Right cardiac atrium (tissue), 5 donors: Measurements from ENCODE around the gene C6orf62. TPM values are rescaled to one million over a fixed set of nuclear protein-coding genes. Genes with fewer than 3 reads are reported as not detected.
"Not testable (repeated sequence)": the region's sequence is repeated elsewhere in the genome, so short reads cannot be mapped to it uniquely, and the experiment has no call there.

Experiments
- ATAC-seq, 2 donors: fragments of 200-7000 bp; cut with Tn5 transposase; one replicate each; pipeline versions ENCODE4 v1.8.0 to v1.9.1; 2020; ENCODE audit warnings: moderate library complexity in 2 of 2, mild to moderate bottlenecking in 1 of 2
- DNase-seq, 3 donors: peaks; one replicate each; pipeline ENCODE4 v3.0.0-alpha.2; 2020
- H3K27ac ChIP-seq: one replicate; pipeline ENCODE4 v1.5.1; 2013; ENCODE audit warnings: mild to moderate bottlenecking, low read length, control low read depth, moderate library complexity
- H3K27me3 ChIP-seq: one replicate; pipeline ENCODE4 v1.6.1; 2013; ENCODE audit not compliant: control insufficient read depth, insufficient read depth
- H3K4me1 ChIP-seq: one replicate; pipeline ENCODE4 v1.6.1; 2013; ENCODE audit warnings: low read length; ENCODE audit not compliant: control insufficient read depth, insufficient read depth
- H3K4me3 ChIP-seq: one replicate; pipeline ENCODE4 v1.5.1; 2013; ENCODE audit warnings: low read length, control low read depth
- H3K9me3 ChIP-seq: one replicate; pipeline ENCODE4 v1.6.1; 2013; ENCODE audit warnings: low read length; ENCODE audit not compliant: control insufficient read depth
- WGBS: extraction: QIAGEN DNeasy Blood & Tissue Kit; methylation state at CpG from one replicate; pipeline ENCODE4 v1.1.7; 2013; 5-methylcytosine and 5-hydroxymethylcytosine counted together
- intact Hi-C, 4 donors: fragments of 100-400 bp; cut with DNase I; formaldehyde crosslinking; loops; one replicate each; pipeline versions ENCODE4 v1.11.0 to v1.14.0; 2022 to 2023
- long read RNA-seq, 4 donors: library from polyadenylated mRNA; unstranded; transcript quantifications; one replicate each; pipeline ENCODE4 v2.0.0, GENCODE V29; 2020 to 2021
- polyA plus RNA-seq: library from polyadenylated mRNA; stranded (reverse); fragments of 200-250 nt; gene quantifications from one replicate; pipeline ENCODE4 v1.2.3, GENCODE V29; 2013
- total RNA-seq, 4 donors: library from RNA; stranded (reverse); fragmentation: NEBNext Ultra II Directional; extraction: Animal tissue kit (Norgen Biotek cat#: 25700); gene quantifications; one replicate each; pipeline ENCODE4 v1.2.1, GENCODE V29; 2021
- donor health status: healthy with polysubstance abuse.
- donor health status: DM: no; HTN: yes; CAD: no.
- donor health status: DM: no; HTN: no; CAD: no.
- donor health status: DM: no; HTN: yes; CAD: no; lungs with severe emphysema.
- donor health status: DM: yes; HTN: yes; CAD: no.

Gene C6orf62
- total RNA-seq (10 to 100 TPM; 52.2 to 66.5 (median 56.4) TPM), polyA plus RNA-seq (31.9 TPM)
- long read RNA-seq, donor 1, full-length matches to known transcripts, result 7 of 8 reads
- long read RNA-seq, donor 1, partial matches to known transcripts, result 1 of 8 reads
- long read RNA-seq, donor 1, other reads (novel, unspliced or antisense), result 0 of 8 reads
- long read RNA-seq, donor 2, result 0 reads
- long read RNA-seq, donor 3, full-length matches to known transcripts, result 83 of 101 reads
- long read RNA-seq, donor 3, partial matches to known transcripts, result 7 of 101 reads
- long read RNA-seq, donor 3, other reads (novel, unspliced or antisense), result 11 of 101 reads
- long read RNA-seq, donor 4, full-length matches to known transcripts, result 2 of 3 reads
- long read RNA-seq, donor 4, partial matches to known transcripts, result 0 of 3 reads
- long read RNA-seq, donor 4, other reads (novel, unspliced or antisense), result 1 of 3 reads

- WGBS, result under 1% methylated on average over 25 of the region's 25 CpGs
Observed at GRCh38 chr6:24719125-24719971, at the start of gene C6orf62. Gene C6orf62, minus strand, starts transcription at chr6:24719154. Its CDS starts 486 bp downstream, at chr6:24718668.

GRCh38 chr6:24768361-24768760 lies 49.4 kb upstream of the C6orf62 start:
- no peaks in the 10 kb centered on the region for H3K4me1 ChIP-seq
- intact Hi-C loops, result loop anchor here in 2 of 4 donors (5.0 kb wide), 2 partner anchors 186 to 191 kb away; no protein-coding TSS in a partner anchor
- no peak overlapping the region for H3K27ac ChIP-seq
- H3K9me3 ChIP-seq, result no peaks in the 10 kb centered on the region
- H3K4me3 ChIP-seq, result no peak overlapping the region
- no peak for ATAC-seq
- no peaks in the 10 kb centered on the region for H3K27me3 ChIP-seq
- 94% methylated on average over 5 of the region's 5 CpGs for WGBS
- DNase-seq, result no peak

More at GRCh38 chr6:24719125-24719971, at the start of gene C6orf62:
- DNase-seq (peak; percentile 33 to 69 (median 59)), ATAC-seq (no peak)
- Histone ChIP-seq H3K27ac (peak within 1 kb of the TSS; percentile 98), H3K9me3 (no peaks in the 10 kb centered on the region), H3K4me3 (peak within 1 kb of the TSS; percentile 91), H3K27me3 (no peaks in the 10 kb centered on the region), H3K4me1 (peaks cover 6% of the 10 kb centered on the region)
- intact Hi-C loops, result no loop called here

- Histone ChIP-seq H3K27me3 (no peaks in the 10 kb centered on the region), H3K4me1 (no peaks in the 10 kb centered on the region), H3K9me3 (no peaks in the 10 kb centered on the region), H3K4me3 (no peak overlapping the region), H3K27ac (no peak overlapping the region)
- WGBS, result 56% methylated on average over 9 of the region's 9 CpGs
- DNase-seq (no peak), ATAC-seq (peak; percentile 51 to 52)
- intact Hi-C loops, result loop anchor here in 2 of 4 donors (5.0 kb wide), 2 partner anchors 185 to 190 kb away; no protein-coding TSS in a partner anchor
Observed at GRCh38 chr6:24766680-24767462, 47.9 kb upstream of the C6orf62 start.

DNA sequence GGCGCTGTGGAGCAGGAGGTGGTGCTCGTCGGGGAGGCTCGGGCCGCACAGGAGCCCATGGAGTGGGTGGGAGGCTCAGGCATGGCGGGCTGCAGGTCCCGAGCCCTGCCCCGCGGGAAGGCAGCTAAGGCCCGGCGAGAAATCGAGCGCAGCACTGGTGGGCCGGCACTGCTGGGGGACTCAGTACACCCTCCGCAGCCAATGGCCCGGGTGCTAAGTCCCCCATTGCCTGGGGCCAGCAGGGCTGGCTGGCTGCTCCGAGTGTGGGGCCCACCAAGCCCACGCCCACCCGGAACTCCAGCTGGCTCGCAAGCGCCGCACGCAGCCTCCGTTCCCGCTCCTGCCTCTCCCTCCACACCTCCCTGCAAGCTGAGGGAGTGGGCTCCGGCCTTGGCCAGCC lies 47.0 kb upstream of the C6orf62 start:
- not testable (repeated sequence) for ATAC-seq
- 96% methylated on average over 23 of the region's 26 CpGs for WGBS

GRCh38 chr6:24764833-24765828 lies 46.2 kb upstream of the C6orf62 start:
- H3K4me1 ChIP-seq, H3K27ac ChIP-seq, DNase-seq, ATAC-seq, H3K27me3 ChIP-seq, H3K9me3 ChIP-seq, H3K4me3 ChIP-seq: not testable (repeated sequence)
- 89% methylated on average over 20 of the region's 20 CpGs for WGBS
- intact Hi-C loops, result loop anchor here in 3 of 4 donors (5.0 kb wide), 2 partner anchors 183 to 188 kb away; no protein-coding TSS in a partner anchor

More for the DNA sequence above, 47.0 kb upstream of the C6orf62 start:
- intact Hi-C loops, result loop anchor here in 2 of 4 donors (5.0 kb wide), 2 partner anchors 184 to 189 kb away; no protein-coding TSS in a partner anchor
- not testable (repeated sequence) for H3K9me3 ChIP-seq, H3K4me3 ChIP-seq, H3K27me3 ChIP-seq, DNase-seq, H3K4me1 ChIP-seq, H3K27ac ChIP-seq

DNA sequence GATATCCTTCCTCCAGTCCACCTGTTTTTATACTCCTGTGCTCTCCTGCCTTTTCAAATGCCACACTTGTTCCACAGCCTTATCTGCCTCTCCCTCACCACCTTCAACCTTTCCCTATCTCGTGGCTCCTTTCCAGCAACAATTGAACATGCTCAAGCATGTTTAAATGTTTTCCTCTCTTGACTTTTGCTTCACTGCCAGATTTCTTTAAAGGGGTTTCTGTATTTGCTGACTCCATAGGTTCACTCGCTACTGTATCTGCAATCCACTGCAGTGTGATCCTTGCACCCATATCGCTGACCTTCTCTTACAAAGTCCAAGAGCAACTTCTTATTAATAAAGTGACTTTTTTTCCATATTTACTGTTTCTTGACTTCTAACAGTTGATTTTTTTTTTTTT lies 44.6 kb upstream of the C6orf62 start:
- DNase-seq, result no peak
- 49% methylated on average over 3 of the region's 3 CpGs for WGBS
- no peak for ATAC-seq
- Histone ChIP-seq H3K9me3 (no peaks in the 10 kb centered on the region), H3K27me3 (no peaks in the 10 kb centered on the region), H3K4me3 (no peak overlapping the region), H3K27ac (no peak overlapping the region), H3K4me1 (no peaks in the 10 kb centered on the region)
- intact Hi-C loops, result loop anchor here in 1 of 4 donors (5.0 kb wide), 1 partner anchor 181 kb away; no protein-coding TSS in a partner anchor

- no peak overlapping the region for H3K27ac ChIP-seq
- intact Hi-C loops, result loop anchor here in 1 of 4 donors (5.0 kb wide), 1 partner anchor 180 kb away; no protein-coding TSS in a partner anchor
- H3K4me1 ChIP-seq, result no peaks in the 10 kb centered on the region
- DNase-seq, result no peak
- no peaks in the 10 kb centered on the region for H3K9me3 ChIP-seq
- H3K4me3 ChIP-seq, result no peak overlapping the region
- no peak for ATAC-seq
- H3K27me3 ChIP-seq, result no peaks in the 10 kb centered on the region
Observed at GRCh38 chr6:24761851-24762250, 42.9 kb upstream of the C6orf62 start.

GRCh38 chr6:24761193-24761835 lies 42.4 kb upstream of the C6orf62 start:
- ATAC-seq, result peak; percentile 33 to 47

DNA sequence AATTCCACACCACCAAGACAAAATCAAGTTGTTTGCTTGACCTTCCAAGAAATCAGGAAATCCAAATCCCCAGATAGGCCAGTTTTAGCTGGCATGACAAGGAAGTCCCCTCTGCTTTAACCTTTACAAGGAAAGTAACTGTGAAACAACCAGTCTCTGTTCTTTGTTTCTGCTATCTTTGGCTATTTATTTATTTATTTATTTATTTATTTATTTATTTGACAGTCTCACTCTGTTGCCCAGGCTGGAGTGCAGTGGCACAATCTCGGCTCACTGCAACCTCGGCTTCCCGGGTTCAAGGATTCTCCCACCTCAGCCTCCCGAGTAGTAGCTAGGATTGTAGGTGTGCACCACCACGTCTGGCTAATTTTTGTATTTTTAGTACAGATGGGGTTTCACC lies 41.3 kb upstream of the C6orf62 start:
- ATAC-seq (no peak), DNase-seq (no peak)

More at GRCh38 chr6:24761193-24761835, 42.4 kb upstream of the C6orf62 start:
- no peak overlapping the region for H3K4me3 ChIP-seq
- no peaks in the 10 kb centered on the region for H3K27me3 ChIP-seq
- H3K27ac ChIP-seq, result no peak overlapping the region
- WGBS, result 85% methylated on average over 17 of the region's 17 CpGs
- H3K4me1 ChIP-seq, result no peaks in the 10 kb centered on the region
- DNase-seq, result peak in 1 of 3 donors; percentile 53
- intact Hi-C loops, result loop anchor here in 1 of 4 donors (5.0 kb wide), 1 partner anchor 179 kb away; no protein-coding TSS in a partner anchor
- H3K9me3 ChIP-seq, result no peaks in the 10 kb centered on the region

More for the DNA sequence above, 41.3 kb upstream of the C6orf62 start:
- 94% methylated on average over 5 of the region's 5 CpGs for WGBS
- Histone ChIP-seq H3K9me3 (no peaks in the 10 kb centered on the region), H3K27me3 (no peaks in the 10 kb centered on the region), H3K4me3 (no peak overlapping the region), H3K27ac (no peak overlapping the region), H3K4me1 (no peaks in the 10 kb centered on the region)
- intact Hi-C loops, result loop anchor here in 1 of 4 donors (5.0 kb wide), 1 partner anchor 178 kb away; no protein-coding TSS in a partner anchor
